HG02970 (cell line): ENCODE measurements around the gene ATP6V1E1.
A peak's percentile ranks its signal among the peaks of the same experiment; 100 is the strongest.

Source experiments
- ATAC-seq: cut with Tn5 transposase; IDR thresholded peaks from one replicate; pipeline ENCODE4 v1.9.1; 2021; ENCODE audit warnings: mild to moderate bottlenecking, moderate library complexity, moderate number of reproducible peaks; ENCODE audit not compliant: unreplicated experiment, low FRiP score

ATP6V1E1 gene

GRCh38 chr22:17634696-17635095, 6.1 kb upstream of the ATP6V1E1 start:
- ATAC-seq = no peak

- ATAC-seq = no peak
These were observed 5.4 kb upstream of the ATP6V1E1 start for GRCh38 chr22:17633998-17634323.

GRCh38 chr22:17633217-17633997, 4.9 kb upstream of the ATP6V1E1 start:
- no peak for ATAC-seq

GRCh38 chr22:17631076-17631565, 2.6 kb upstream of the ATP6V1E1 start:
- ATAC-seq = no peak

GRCh38 chr22:17629641-17630040, 1.1 kb upstream of the ATP6V1E1 start:
- no peak for ATAC-seq

GRCh38 chr22:17629173-17629489, 582 bp upstream of the ATP6V1E1 start:
- peak; percentile 2 for ATAC-seq

GRCh38 chr22:17627961-17628405, 566 bp downstream of the ATP6V1E1 start:
- ATAC-seq = no peak

GRCh38 chr22:17613280-17613679, 15.3 kb downstream of the ATP6V1E1 start:
- no peak for ATAC-seq

GRCh38 chr22:17612057-17612456, 16.5 kb downstream of the ATP6V1E1 start:
- no peak for ATAC-seq

GRCh38 chr22:17607891-17608521, 20.5 kb downstream of the ATP6V1E1 start:
- no peak for ATAC-seq

- no peak for ATAC-seq
These were observed 22.1 kb downstream of the ATP6V1E1 start for GRCh38 chr22:17606496-17606895.

- ATAC-seq = no peak
These were observed 24.9 kb downstream of the ATP6V1E1 start for GRCh38 chr22:17603668-17604067.

GRCh38 chr22:17601031-17601430, 27.5 kb downstream of the ATP6V1E1 start:
- no peak for ATAC-seq

- no peak for ATAC-seq
These were observed 30.2 kb downstream of the ATP6V1E1 start for GRCh38 chr22:17598318-17598717.

GRCh38 chr22:17597217-17597616, 31.3 kb downstream of the ATP6V1E1 start:
- no peak for ATAC-seq

- ATAC-seq = no peak
These were observed 32.3 kb downstream of the ATP6V1E1 start for GRCh38 chr22:17596226-17596625.

GRCh38 chr22:17592201-17592600, 36.3 kb downstream of the ATP6V1E1 start:
- ATAC-seq = no peak

- ATAC-seq = no peak
These were observed 38.0 kb downstream of the ATP6V1E1 start for GRCh38 chr22:17590586-17590985.

- ATAC-seq = no peak
These were observed 38.7 kb downstream of the ATP6V1E1 start for GRCh38 chr22:17589810-17590375.

GRCh38 chr22:17588606-17589005, 39.9 kb downstream of the ATP6V1E1 start:
- ATAC-seq = no peak

- ATAC-seq = no peak
These were observed 40.9 kb downstream of the ATP6V1E1 start for GRCh38 chr22:17587629-17588028.
